ENCODE measurements around the gene EBP.
"Not testable (repeated sequence)": the region's sequence is repeated elsewhere in the genome, so short reads cannot be mapped to it uniquely, and the experiment has no call there.

The EBP gene

GRCh38 chrX:48523682-48524081 is 2.1 kb downstream of the EBP start:
- no peak for DNase-seq (ENCODE audit: low read depth in 2 of 2)

GRCh38 chrX:48525853-48526252 is 4.2 kb downstream of the EBP start:
- not testable (repeated sequence) for DNase-seq (ENCODE audit: low read depth in 2 of 2)

DNA sequence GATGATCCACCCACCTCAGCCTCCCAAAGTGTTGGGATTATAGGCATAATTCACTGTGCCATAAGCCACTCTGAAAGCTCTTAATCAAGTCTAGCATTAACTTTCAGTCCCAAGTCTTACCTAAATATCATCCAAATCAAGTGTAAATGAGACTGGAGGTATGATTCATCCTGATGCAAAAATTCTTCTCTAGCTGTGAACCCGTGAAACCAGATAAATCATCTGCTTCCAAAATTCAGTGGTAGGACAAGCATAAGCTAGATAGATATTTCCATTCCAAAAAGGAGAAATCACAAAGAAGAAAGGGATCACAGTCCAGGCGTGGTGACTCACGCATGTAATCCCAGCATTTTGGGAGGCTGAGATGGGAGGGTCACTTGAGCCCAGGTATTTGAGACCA is 9.1 kb downstream of the EBP start:
- no peak for DNase-seq (ENCODE audit: low read depth in 2 of 2)

- no peak for DNase-seq (ENCODE audit: low read depth in 2 of 2)
These were observed 9.9 kb downstream of the EBP start for GRCh38 chrX:48531358-48531959.

DNA sequence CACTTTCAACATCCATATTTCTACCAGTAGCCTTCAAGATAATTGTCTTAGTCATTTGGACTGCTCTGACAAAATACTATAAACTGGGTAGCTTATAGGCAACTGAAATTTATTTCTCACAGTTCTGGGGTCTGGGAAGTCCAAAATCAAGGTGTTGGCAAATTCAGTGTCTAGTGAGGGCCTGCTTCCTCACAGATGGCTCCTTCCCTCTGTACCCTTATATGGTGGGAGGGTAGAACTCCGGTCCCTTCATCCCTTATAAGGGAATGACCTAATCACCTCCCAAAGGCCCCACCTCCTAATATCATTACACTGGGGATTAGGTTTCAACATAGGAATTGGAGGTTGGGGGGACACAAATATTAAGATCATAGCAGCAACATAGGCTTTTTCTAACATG is 10.6 kb downstream of the EBP start:
- DNase-seq (ENCODE audit: low read depth in 2 of 2): no peak

DNA sequence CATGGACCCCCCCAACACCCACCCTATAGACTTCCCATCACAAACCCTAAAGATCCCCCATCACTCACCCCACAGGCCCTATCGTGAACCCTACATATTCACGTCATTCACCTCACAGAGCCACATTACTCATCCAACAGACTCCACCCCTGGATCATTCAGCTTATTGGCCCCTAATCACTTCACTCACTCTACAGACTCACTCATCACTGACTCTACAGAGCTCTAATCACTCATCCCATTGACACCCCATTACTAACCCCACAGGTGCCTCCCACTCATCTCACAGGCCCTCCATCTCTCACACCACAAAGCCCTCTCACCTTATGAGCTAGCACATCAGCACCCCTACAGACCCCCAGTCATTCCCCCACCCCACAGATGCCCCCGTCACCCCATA is 11.6 kb downstream of the EBP start:
- DNase-seq (ENCODE audit: low read depth in 2 of 2): no peak

- no peak for DNase-seq (ENCODE audit: low read depth in 2 of 2)
These were observed 17.2 kb downstream of the EBP start for GRCh38 chrX:48538641-48539344.

- peak; percentile 91 to 96 for DNase-seq (ENCODE audit: low read depth in 2 of 2)
These were observed 17.9 kb downstream of the EBP start, which contains the start of gene TBC1D25 for GRCh38 chrX:48539345-48540027. TSS of gene TBC1D25 (plus strand) at chrX:48539714. CDS start at chrX:48539798, 84 bp downstream.

DNA sequence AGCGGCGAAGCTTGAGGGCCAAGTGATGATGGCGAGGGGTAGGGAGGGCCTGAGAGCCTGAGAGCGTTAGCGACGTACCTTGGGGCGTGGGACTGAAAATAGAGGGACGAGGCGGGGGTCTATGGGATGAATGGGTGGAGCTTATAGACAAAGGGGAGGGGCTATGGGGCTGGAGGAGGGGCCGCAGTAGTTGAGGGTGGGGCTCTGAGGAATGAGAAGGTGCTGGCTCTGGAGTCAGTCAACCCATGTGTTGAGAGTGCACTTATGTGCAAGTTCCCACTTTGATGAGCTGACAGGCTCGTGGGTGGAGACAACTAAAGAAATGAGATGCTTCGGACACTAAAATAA is 18.4 kb downstream of the EBP start:
- peak; percentile 13 to 32 for DNase-seq (ENCODE audit: low read depth in 2 of 2)

DNA sequence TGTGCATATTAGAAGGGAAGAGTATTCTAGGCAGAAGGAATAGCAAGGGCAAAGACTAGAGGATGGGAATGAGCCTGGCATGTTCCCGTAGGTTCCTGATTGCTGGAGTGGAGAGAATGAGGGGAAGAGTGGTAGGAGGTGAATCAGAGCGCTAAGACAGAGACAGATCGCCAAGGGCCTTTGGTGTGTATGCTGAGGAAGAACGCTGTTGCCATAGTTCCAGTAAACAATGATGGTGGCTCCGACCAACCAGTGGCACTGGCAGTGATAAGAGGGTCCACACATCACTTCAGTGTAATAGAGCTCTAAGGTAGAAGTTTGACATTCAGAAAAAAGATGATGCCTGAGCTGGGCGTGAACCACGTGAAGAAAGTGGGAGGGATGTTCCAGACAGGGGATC is 18.9 kb downstream of the EBP start:
- no peak for DNase-seq (ENCODE audit: low read depth in 2 of 2)

GRCh38 chrX:48541140-48541814 is 19.7 kb downstream of the EBP start:
- no peak for DNase-seq (ENCODE audit: low read depth in 2 of 2)

DNA sequence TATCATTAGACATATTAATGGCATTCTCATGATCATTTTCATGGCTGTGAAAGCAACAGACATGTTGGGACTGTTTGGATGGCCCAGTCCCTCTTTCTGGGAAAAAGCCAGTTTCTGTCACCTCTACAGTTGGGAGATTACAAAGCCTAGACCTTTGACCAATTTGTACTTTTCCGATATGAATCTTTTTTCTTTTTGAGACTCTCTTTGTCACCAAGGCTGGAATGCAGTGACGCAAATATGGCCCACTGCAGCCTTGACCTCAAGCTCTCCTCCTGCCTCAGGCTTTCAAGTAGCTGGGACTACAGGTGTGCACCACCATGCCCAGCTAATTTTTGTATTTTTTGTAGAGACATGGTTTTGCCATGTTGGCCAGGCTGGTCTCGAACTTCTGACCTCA is 27.3 kb downstream of the EBP start:
- DNase-seq (ENCODE audit: low read depth in 2 of 2): no peak

- DNase-seq (ENCODE audit: low read depth in 2 of 2): not testable (repeated sequence)
These were observed 34.2 kb downstream of the EBP start for GRCh38 chrX:48555731-48556325.

- DNase-seq (ENCODE audit: low read depth in 2 of 2): no peak
These were observed 36.7 kb downstream of the EBP start for GRCh38 chrX:48558271-48558670.

DNA sequence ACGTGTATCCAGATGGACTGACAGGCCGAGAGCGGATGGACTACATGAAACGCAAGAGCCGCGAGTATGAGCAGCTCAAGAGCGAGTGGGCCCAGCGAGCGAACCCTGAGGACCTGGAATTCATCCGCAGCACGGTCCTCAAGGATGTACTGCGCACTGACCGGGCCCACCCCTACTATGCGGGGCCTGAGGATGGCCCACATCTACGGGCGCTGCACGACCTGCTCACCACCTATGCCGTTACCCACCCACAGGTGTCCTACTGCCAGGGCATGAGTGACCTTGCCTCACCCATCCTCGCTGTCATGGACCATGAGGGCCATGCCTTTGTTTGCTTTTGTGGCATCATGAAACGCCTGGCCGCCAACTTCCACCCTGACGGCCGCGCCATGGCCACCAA is 38.0 kb downstream of the EBP start:
- DNase-seq (ENCODE audit: low read depth in 2 of 2): no peak

DNA sequence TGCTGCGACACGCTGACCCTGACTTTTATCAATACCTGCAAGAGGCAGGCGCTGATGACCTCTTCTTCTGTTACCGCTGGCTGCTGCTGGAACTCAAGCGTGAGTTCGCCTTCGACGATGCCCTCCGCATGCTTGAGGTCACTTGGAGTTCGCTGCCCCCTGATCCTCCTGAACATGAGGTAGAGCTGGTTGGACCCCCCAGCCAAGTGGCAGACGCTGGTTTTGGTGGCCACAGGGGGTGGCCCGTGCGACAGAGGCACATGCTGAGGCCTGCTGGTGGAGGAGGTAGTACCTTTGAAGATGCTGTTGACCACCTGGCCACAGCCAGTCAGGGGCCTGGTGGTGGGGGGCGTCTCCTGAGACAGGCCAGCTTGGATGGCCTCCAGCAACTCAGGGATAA is 38.4 kb downstream of the EBP start:
- no peak for DNase-seq (ENCODE audit: low read depth in 2 of 2)

DNA sequence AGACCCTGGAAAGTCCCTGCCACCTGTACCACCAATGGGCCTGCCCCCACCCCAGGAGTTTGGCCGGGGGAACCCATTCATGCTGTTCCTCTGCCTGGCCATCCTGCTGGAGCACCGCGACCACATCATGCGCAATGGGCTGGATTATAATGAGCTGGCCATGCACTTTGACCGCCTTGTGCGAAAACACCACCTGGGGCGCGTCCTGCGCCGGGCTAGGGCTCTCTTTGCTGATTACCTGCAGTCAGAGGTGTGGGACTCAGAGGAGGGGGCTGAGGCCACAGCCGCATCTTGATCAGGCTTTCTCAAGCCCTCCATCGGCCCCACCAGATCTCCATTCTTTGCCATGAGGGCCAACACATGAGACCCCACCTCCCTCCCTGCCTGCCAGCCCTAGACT is 39.1 kb downstream of the EBP start:
- no peak for DNase-seq (ENCODE audit: low read depth in 2 of 2)

DNA sequence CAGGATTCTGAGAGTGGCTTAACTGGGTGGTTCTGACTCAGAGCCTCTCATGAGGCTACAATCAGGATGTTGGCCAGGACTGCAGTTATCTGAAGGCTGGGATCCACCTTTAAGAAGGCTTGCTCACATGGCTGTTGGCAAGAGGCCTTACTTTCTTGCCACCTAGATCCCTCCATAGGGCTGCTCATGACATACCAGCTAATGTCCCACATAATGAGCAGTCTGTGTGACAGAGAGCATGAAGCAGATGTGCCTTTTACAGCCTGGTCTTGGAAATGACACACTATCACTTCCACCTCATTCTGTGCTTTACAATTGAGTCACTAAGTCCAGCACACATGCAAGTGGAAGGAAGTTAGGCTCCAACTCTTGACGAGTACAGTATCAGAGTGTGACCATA is 48.4 kb downstream of the EBP start:
- no peak for DNase-seq (ENCODE audit: low read depth in 2 of 2)

DNA sequence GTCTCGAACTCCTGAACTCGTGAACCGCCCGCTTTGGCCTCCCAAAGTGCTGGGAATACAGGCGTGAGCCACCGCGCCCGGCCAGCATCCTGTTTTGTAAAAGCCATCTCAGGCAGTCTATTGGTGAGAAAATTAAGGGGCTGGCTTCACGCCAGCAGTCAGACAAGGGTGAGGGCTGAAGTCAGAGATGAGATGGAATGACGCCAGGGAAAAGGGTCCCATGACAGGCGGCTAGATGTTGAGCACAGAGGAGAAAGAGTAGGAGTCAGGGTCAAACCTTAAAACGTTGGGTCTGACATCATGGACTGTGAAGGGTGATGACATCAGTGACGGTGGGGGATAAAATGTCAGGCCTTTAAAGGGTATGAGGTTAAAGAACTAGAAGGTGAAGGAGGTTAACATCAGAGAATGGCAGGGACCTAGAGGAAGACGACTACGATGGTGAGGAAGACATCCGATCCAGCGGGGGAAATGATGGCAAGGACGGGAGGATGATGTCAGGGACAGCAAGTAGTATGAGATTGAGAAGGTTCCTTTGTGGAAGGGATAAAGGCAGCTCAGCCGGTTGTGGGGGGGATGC is 52.2 kb downstream of the EBP start:
- no peak for DNase-seq (ENCODE audit: low read depth in 2 of 2)

GRCh38 chrX:48574270-48575266 is 53.0 kb downstream of the EBP start, which contains the start of gene RBM3:
TSS of gene RBM3 (plus strand) at chrX:48574484. CDS start at chrX:48575181, 697 bp downstream.
- peak; percentile 75 to 89 for DNase-seq (ENCODE audit: low read depth in 2 of 2)
